ENCODE results near the gene PTGDS.

DNA sequence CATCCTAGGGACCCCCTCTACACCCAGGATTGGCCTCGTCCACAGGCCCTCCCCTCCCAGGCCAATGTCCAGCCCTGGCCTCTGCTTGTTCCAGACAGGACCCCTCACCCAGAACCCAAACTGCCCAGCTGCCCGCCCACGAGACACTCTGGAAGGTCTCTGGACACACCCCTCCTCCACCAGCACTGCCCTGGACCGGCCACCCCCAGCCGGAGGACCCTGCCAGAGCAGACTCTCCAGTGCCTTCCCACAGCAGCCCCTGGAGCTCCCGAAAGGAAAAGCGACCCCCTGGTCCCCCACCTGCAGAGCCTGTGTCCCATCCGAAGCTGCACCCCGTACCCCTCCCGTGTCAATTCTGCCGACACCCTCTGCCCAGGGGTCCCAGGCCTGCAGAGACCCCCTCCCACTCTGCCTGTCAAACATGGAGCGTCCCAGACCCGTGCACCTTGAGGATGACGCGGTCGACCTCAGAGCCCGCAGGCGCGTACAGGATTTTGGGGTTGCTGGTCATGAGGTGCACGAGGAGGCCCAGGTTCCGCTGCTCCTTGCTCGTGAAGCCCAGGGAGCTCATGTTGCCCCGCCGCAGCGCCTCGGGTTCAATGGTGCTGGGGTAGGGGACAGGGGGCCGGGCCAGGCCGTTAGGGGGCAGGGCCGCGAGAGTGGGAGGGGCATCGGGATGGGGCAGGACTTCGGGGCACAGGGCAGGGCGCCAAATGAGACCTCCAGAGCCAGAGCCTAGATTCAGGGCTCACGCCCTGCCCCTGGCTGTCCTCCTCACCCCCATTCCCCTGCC lies 42.8 kb downstream of the PTGDS start:
- TF ChIP-seq, protein P1, sequence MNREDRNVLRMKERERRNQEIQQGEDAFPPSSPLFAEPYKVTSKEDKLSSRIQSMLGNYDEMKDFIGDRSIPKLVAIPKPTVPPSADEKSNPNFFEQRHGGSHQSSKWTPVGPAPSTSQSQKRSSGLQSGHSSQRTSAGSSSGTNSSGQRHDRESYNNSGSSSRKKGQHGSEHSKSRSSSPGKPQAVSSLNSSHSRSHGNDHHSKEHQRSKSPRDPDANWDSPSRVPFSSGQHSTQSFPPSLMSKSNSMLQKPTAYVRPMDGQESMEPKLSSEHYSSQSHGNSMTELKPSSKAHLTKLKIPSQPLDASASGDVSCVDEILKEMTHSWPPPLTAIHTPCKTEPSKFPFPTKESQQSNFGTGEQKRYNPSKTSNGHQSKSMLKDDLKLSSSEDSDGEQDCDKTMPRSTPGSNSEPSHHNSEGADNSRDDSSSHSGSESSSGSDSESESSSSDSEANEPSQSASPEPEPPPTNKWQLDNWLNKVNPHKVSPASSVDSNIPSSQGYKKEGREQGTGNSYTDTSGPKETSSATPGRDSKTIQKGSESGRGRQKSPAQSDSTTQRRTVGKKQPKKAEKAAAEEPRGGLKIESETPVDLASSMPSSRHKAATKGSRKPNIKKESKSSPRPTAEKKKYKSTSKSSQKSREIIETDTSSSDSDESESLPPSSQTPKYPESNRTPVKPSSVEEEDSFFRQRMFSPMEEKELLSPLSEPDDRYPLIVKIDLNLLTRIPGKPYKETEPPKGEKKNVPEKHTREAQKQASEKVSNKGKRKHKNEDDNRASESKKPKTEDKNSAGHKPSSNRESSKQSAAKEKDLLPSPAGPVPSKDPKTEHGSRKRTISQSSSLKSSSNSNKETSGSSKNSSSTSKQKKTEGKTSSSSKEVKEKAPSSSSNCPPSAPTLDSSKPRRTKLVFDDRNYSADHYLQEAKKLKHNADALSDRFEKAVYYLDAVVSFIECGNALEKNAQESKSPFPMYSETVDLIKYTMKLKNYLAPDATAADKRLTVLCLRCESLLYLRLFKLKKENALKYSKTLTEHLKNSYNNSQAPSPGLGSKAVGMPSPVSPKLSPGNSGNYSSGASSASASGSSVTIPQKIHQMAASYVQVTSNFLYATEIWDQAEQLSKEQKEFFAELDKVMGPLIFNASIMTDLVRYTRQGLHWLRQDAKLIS (CRISPR knock-in tag; IDR thresholded peaks at IDR 0.05; ENCODE audit: borderline replicate concordance) = no peak
- no peak for TF ChIP-seq GABPB1 (CRISPR knock-in tag; IDR thresholded peaks at IDR 0.05)
- no peak for TF ChIP-seq SP1 (CRISPR knock-in tag; conservative IDR thresholded peaks at IDR 0.05)
- TF ChIP-seq, protein P2, sequence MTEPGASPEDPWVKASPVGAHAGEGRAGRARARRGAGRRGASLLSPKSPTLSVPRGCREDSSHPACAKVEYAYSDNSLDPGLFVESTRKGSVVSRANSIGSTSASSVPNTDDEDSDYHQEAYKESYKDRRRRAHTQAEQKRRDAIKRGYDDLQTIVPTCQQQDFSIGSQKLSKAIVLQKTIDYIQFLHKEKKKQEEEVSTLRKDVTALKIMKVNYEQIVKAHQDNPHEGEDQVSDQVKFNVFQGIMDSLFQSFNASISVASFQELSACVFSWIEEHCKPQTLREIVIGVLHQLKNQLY (CRISPR knock-in tag; IDR thresholded peaks at IDR 0.05) = no peak
- no peak for TF ChIP-seq NFYB (CRISPR knock-in tag; conservative IDR thresholded peaks at IDR 0.05; ENCODE audit: low read depth)
- TF ChIP-seq, protein P3, sequence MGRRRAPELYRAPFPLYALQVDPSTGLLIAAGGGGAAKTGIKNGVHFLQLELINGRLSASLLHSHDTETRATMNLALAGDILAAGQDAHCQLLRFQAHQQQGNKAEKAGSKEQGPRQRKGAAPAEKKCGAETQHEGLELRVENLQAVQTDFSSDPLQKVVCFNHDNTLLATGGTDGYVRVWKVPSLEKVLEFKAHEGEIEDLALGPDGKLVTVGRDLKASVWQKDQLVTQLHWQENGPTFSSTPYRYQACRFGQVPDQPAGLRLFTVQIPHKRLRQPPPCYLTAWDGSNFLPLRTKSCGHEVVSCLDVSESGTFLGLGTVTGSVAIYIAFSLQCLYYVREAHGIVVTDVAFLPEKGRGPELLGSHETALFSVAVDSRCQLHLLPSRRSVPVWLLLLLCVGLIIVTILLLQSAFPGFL (CRISPR knock-in tag; IDR thresholded peaks at IDR 0.05; ENCODE audit: borderline replicate concordance) = no peak
- TF ChIP-seq ZBTB21 (CRISPR knock-in tag; IDR thresholded peaks at IDR 0.05; ENCODE audit: borderline replicate concordance) = no peak
